ENCODE data around the gene GET3.

Gene GET3

GRCh38 chr19:12783291-12783848, 46.1 kb downstream of the GET3 start:
- H3K27ac ChIP-seq (ENCODE audit: low read depth, low read length), result peak overlapping the region; percentile 75
- no peaks in the 10 kb centered on the region for H3K79me2 ChIP-seq (ENCODE audit: control insufficient read depth, low read length)
- H3K4me2 ChIP-seq (ENCODE audit: low read length), result peak overlapping the region; percentile 93
- H3K9me3 ChIP-seq (ENCODE audit: control insufficient read depth, insufficient read depth, low read length), result no peaks in the 10 kb centered on the region
- TF ChIP-seq EZH2phosphoT487 (IDR thresholded peaks at IDR 0.05; ENCODE audit: borderline replicate concordance, low read length), result no peak
- no peak for TF ChIP-seq CTCF (IDR thresholded peaks at IDR 0.05; ENCODE audit: low read depth, low read length, poor library complexity, severe bottlenecking)
- H3K36me3 ChIP-seq (ENCODE audit: control insufficient read depth, low read length), result no peaks in the 10 kb centered on the region
- no peaks in the 10 kb centered on the region for H3K9me2 ChIP-seq (replicated peaks; ENCODE audit: control insufficient read depth, low read length)
- H3K4me3 ChIP-seq (ENCODE audit: low read length), result peak overlapping the region; percentile 77
- H4K20me1 ChIP-seq (ENCODE audit: control insufficient read depth, insufficient read depth, low read depth, low read length), result no peaks in the 10 kb centered on the region
- H3K4me1 ChIP-seq (ENCODE audit: control insufficient read depth, low read length), result peaks cover 83% of the 10 kb centered on the region
- H3F3A ChIP-seq (ENCODE audit: control insufficient read depth, insufficient read depth), result peaks cover 40% of the 10 kb centered on the region
- H3K27me3 ChIP-seq (ENCODE audit: control insufficient read depth, low read length), result no peaks in the 10 kb centered on the region

GRCh38 chr19:12783849-12784393, 46.6 kb downstream of the GET3 start:
- peaks cover 83% of the 10 kb centered on the region for H3K4me1 ChIP-seq (ENCODE audit: control insufficient read depth, low read length)
- peak overlapping the region; percentile 93 for H3K4me2 ChIP-seq (ENCODE audit: low read length)
- no peak for TF ChIP-seq EZH2phosphoT487 (IDR thresholded peaks at IDR 0.05; ENCODE audit: borderline replicate concordance, low read length)
- no peak for TF ChIP-seq CTCF (IDR thresholded peaks at IDR 0.05; ENCODE audit: low read depth, low read length, poor library complexity, severe bottlenecking)
- no peaks in the 10 kb centered on the region for H4K20me1 ChIP-seq (ENCODE audit: control insufficient read depth, insufficient read depth, low read depth, low read length)
- peaks cover 45% of the 10 kb centered on the region for H3F3A ChIP-seq (ENCODE audit: control insufficient read depth, insufficient read depth)
- peak overlapping the region; percentile 75 for H3K27ac ChIP-seq (ENCODE audit: low read depth, low read length)
- no peaks in the 10 kb centered on the region for H3K9me3 ChIP-seq (ENCODE audit: control insufficient read depth, insufficient read depth, low read length)
- H3K79me2 ChIP-seq (ENCODE audit: control insufficient read depth, low read length), result 0 out of 2 replicates have a peak, but pooled peaks cover under 1% of the 10 kb centered on the region
- H3K9me2 ChIP-seq (replicated peaks; ENCODE audit: control insufficient read depth, low read length), result no peaks in the 10 kb centered on the region
- H3K27me3 ChIP-seq (ENCODE audit: control insufficient read depth, low read length), result no peaks in the 10 kb centered on the region
- peak overlapping the region; percentile 77 for H3K4me3 ChIP-seq (ENCODE audit: low read length)
- H3K36me3 ChIP-seq (ENCODE audit: control insufficient read depth, low read length), result no peaks in the 10 kb centered on the region

- Histone ChIP-seq H3K27ac (ENCODE audit: low read depth, low read length) (peak overlapping the region; percentile 75), H3K4me1 (ENCODE audit: control insufficient read depth, low read length) (peaks cover 83% of the 10 kb centered on the region), H3K4me3 (ENCODE audit: low read length) (peak overlapping the region; percentile 16; the same call in 1 of the 2 replicates), H3K36me3 (ENCODE audit: control insufficient read depth, low read length) (no peaks in the 10 kb centered on the region), H3K27me3 (ENCODE audit: control insufficient read depth, low read length) (no peaks in the 10 kb centered on the region), H3F3A (ENCODE audit: control insufficient read depth, insufficient read depth) (peaks cover 48% of the 10 kb centered on the region), H3K9me3 (ENCODE audit: control insufficient read depth, insufficient read depth, low read length) (no peaks in the 10 kb centered on the region), H4K20me1 (ENCODE audit: control insufficient read depth, insufficient read depth, low read depth, low read length) (no peaks in the 10 kb centered on the region), H3K4me2 (ENCODE audit: low read length) (peak overlapping the region; percentile 93), H3K9me2 (replicated peaks; ENCODE audit: control insufficient read depth, low read length) (no peaks in the 10 kb centered on the region), H3K79me2 (ENCODE audit: control insufficient read depth, low read length) (peaks cover 5% of the 10 kb centered on the region; the same call in 1 of the 2 replicates)
- no peak for TF ChIP-seq CTCF (IDR thresholded peaks at IDR 0.05; ENCODE audit: low read depth, low read length, poor library complexity, severe bottlenecking)
- TF ChIP-seq EZH2phosphoT487 (IDR thresholded peaks at IDR 0.05; ENCODE audit: borderline replicate concordance, low read length), result no peak
Observed at GRCh38 chr19:12784394-12784870, 47.1 kb downstream of the GET3 start.

All from DOHH2 (cell line).